ENCODE measurements around the gene INSR.
A peak's percentile ranks its signal among the peaks of the same experiment; 100 is the strongest.
"Not testable (repeated sequence)": the region's sequence is repeated elsewhere in the genome, so short reads cannot be mapped to it uniquely, and the experiment has no call there.

The INSR gene

GRCh38 chr19:7152568-7152967, 141.6 kb downstream of the INSR start:
- TF ChIP-seq CTCF (IDR thresholded peaks at IDR 0.05; ENCODE audit: low read depth, low read length), result no peak
- no peak for DNase-seq (ENCODE audit: low read depth in 2 of 2)

GRCh38 chr19:7149956-7150705, 144.1 kb downstream of the INSR start:
- no peak for DNase-seq (ENCODE audit: low read depth in 2 of 2)
- no peak for TF ChIP-seq CTCF (IDR thresholded peaks at IDR 0.05; ENCODE audit: low read depth, low read length)
- no peak overlapping the region for H3K4me3 ChIP-seq (replicated peaks in 1 of 2; ENCODE audit: low read depth in 2 of 2, low read length in 2 of 2)

More at GRCh38 chr19:7152568-7152967, 141.6 kb downstream of the INSR start:
- no peak overlapping the region for H3K4me3 ChIP-seq (replicated peaks in 1 of 2; ENCODE audit: low read depth in 2 of 2, low read length in 2 of 2)

GRCh38 chr19:7147119-7147675, 147.0 kb downstream of the INSR start:
- not testable (repeated sequence) for DNase-seq (ENCODE audit: low read depth in 2 of 2); H3K4me3 ChIP-seq (replicated peaks in 1 of 2; ENCODE audit: low read depth in 2 of 2, low read length in 2 of 2)

- not testable (repeated sequence) for H3K4me3 ChIP-seq (replicated peaks in 1 of 2; ENCODE audit: low read depth in 2 of 2, low read length in 2 of 2); DNase-seq (ENCODE audit: low read depth in 2 of 2)
These were observed 148.1 kb downstream of the INSR start for GRCh38 chr19:7146086-7146485.

- no peak overlapping the region for H3K4me3 ChIP-seq (replicated peaks in 1 of 2; ENCODE audit: low read depth in 2 of 2, low read length in 2 of 2)
- no peak for TF ChIP-seq CTCF (IDR thresholded peaks at IDR 0.05; ENCODE audit: low read depth, low read length)
- peak in 1 of 2 donors; percentile 18 for DNase-seq (ENCODE audit: low read depth in 2 of 2)
These were observed 148.7 kb downstream of the INSR start for GRCh38 chr19:7145494-7145893.

GRCh38 chr19:7142771-7143170, 151.4 kb downstream of the INSR start:
- no peak overlapping the region for H3K4me3 ChIP-seq (replicated peaks in 1 of 2; ENCODE audit: low read depth in 2 of 2, low read length in 2 of 2)
- no peak for TF ChIP-seq CTCF (IDR thresholded peaks at IDR 0.05; ENCODE audit: low read depth, low read length)

GRCh38 chr19:7140137-7140536, 154.1 kb downstream of the INSR start:
- no peak overlapping the region for H3K4me3 ChIP-seq (replicated peaks in 1 of 2; ENCODE audit: low read depth in 2 of 2, low read length in 2 of 2)
- no peak for TF ChIP-seq CTCF (IDR thresholded peaks at IDR 0.05; ENCODE audit: low read depth, low read length)
- no peak for DNase-seq (ENCODE audit: low read depth in 2 of 2)

More at GRCh38 chr19:7142771-7143170, 151.4 kb downstream of the INSR start:
- no peak for DNase-seq (ENCODE audit: low read depth in 2 of 2)

GRCh38 chr19:7139095-7139494, 155.1 kb downstream of the INSR start:
- no peak for DNase-seq (ENCODE audit: low read depth in 2 of 2)

More at GRCh38 chr19:7139095-7139494, 155.1 kb downstream of the INSR start:
- H3K4me3 ChIP-seq (replicated peaks in 1 of 2; ENCODE audit: low read depth in 2 of 2, low read length in 2 of 2), result no peak overlapping the region
- no peak for TF ChIP-seq CTCF (IDR thresholded peaks at IDR 0.05; ENCODE audit: low read depth, low read length)
